IMR-90 (cell line): ENCODE results near the gene PES1. TPM values are rescaled to one million over a fixed set of nuclear protein-coding genes. Genes with fewer than 3 reads are reported as not detected.

ENCODE experiments used
- ATAC-seq: fragments of 200-7000 bp; cut with Tn5 transposase; 2 replicates; pipeline ENCODE4 v1.9.1; 2020; ENCODE audit warnings: low read depth, mild to moderate bottlenecking, moderate library complexity
- BruUV-seq: library from RNA; stranded (reverse); fragments of 400-500 nt; replicated peaks from 2 replicates; lab custom pipeline; 2021; lab: Mats Ljungman, UMichigan
- CTCF ChIA-PET: fragments of 300-600 bp; formaldehyde crosslinking; extraction: SDS; loops from one replicate; lab custom pipeline; 2021; ENCODE audit warnings: antibody characterized with exemption; lab: Yijun Ruan, JAX
- POLR2A ChIA-PET: fragments of 300-600 bp; sonication (Branson Sonifier 250); formaldehyde crosslinking; loops from one replicate; lab custom pipeline; 2022; ENCODE audit warnings: antibody characterized with exemption; ENCODE audit not compliant: unreplicated experiment; lab: Charles Lee
- DNase-seq: peaks from one replicate; pipeline ENCODE4 v3.0.0; 2013
- H2AFZ ChIP-seq: replicated peaks from 2 replicates; pipeline ENCODE3; 2013; ENCODE audit warnings: low read length, mild to moderate bottlenecking; ENCODE audit not compliant: poor library complexity
- H2AK5ac ChIP-seq: 2 replicates; pipeline ENCODE4 v1.6.1; 2013; ENCODE audit warnings: low read depth, low read length, inconsistent platforms
- H2AK9ac ChIP-seq: replicated peaks from 2 replicates; pipeline ENCODE3; 2013; ENCODE audit warnings: mild to moderate bottlenecking, low read depth, low read length, moderate library complexity; ENCODE audit not compliant: poor library complexity
- H2BK120ac ChIP-seq: 2 replicates; pipeline ENCODE4 v1.6.1; 2013; ENCODE audit warnings: low read depth, low read length, inconsistent platforms
- H2BK15ac ChIP-seq: 3 replicates; pipeline ENCODE4 v1.6.1; 2013; ENCODE audit warnings: low read depth, low read length, inconsistent platforms
- H2BK20ac ChIP-seq: 2 replicates; pipeline ENCODE4 v1.6.1; 2013; ENCODE audit warnings: low read depth, mild to moderate bottlenecking, inconsistent platforms, low read length, moderate library complexity
- H2BK5ac ChIP-seq: 2 replicates; pipeline ENCODE4 v1.6.1; 2013; ENCODE audit warnings: mild to moderate bottlenecking, low read depth, low read length, inconsistent platforms; ENCODE audit not compliant: poor library complexity, severe bottlenecking
- H3K14ac ChIP-seq: replicated peaks from 2 replicates; pipeline ENCODE4 v1.6.1; 2013; ENCODE audit warnings: low read depth, low read length, inconsistent platforms
- H3K18ac ChIP-seq: 2 replicates; pipeline ENCODE4 v1.6.1; 2013; ENCODE audit warnings: low read depth, low read length, control low read depth
- H3K23ac ChIP-seq: 2 replicates; pipeline ENCODE4 v1.6.1; 2013; ENCODE audit warnings: low read depth, low read length, inconsistent platforms
- H3K27ac ChIP-seq: 2 replicates; pipeline ENCODE4 v1.5.1; 2013; ENCODE audit warnings: mild to moderate bottlenecking, control low read depth, low read length; ENCODE audit not compliant: insufficient read depth
- H3K27me3 ChIP-seq: 2 replicates; pipeline ENCODE4 v1.6.1; 2013; ENCODE audit warnings: low read length; ENCODE audit not compliant: control insufficient read depth, insufficient read depth
- H3K36me3 ChIP-seq: 2 replicates; pipeline ENCODE4 v1.6.1; 2013; ENCODE audit warnings: low read length, mixed read lengths; ENCODE audit not compliant: control insufficient read depth, insufficient read depth
- H3K4ac ChIP-seq: 2 replicates; pipeline ENCODE4 v1.6.1; 2013; ENCODE audit warnings: low read depth, low read length, inconsistent platforms
- H3K4me1 ChIP-seq: 2 replicates; pipeline ENCODE4 v1.6.1; 2013; ENCODE audit warnings: low read length, mixed read lengths; ENCODE audit not compliant: control insufficient read depth, insufficient read depth
- H3K4me2 ChIP-seq: 2 replicates; pipeline ENCODE4 v1.6.1; 2013; ENCODE audit warnings: low read depth, mild to moderate bottlenecking, control low read depth, low read length, moderate library complexity
- H3K4me3 ChIP-seq: 2 replicates; pipeline ENCODE4 v1.5.1; 2013; ENCODE audit warnings: low read depth, mild to moderate bottlenecking, control low read depth, low read length, moderate library complexity; ENCODE audit not compliant: insufficient read depth
- H3K56ac ChIP-seq: 2 replicates; pipeline ENCODE4 v1.6.1; 2013; ENCODE audit warnings: low read length, inconsistent platforms; ENCODE audit not compliant: insufficient read depth; ENCODE audit errors: extremely low read depth
- H3K79me1 ChIP-seq, 2 experiments: 2 replicates each; pipeline ENCODE4 v1.6.1; 2013; ENCODE audit warnings: low read length in 2 of 2, inconsistent platforms in 1 of 2, low read depth in 1 of 2
- H3K9ac ChIP-seq: 2 replicates; pipeline ENCODE4 v1.6.1; 2013; ENCODE audit warnings: low read depth, low read length, control low read depth
- H3K9me1 ChIP-seq: 2 replicates; pipeline ENCODE4 v1.6.1; 2013; ENCODE audit warnings: low read length, inconsistent platforms; ENCODE audit not compliant: insufficient read depth
- H3K9me3 ChIP-seq: 2 replicates; pipeline ENCODE4 v1.6.1; 2013; ENCODE audit warnings: low read length; ENCODE audit not compliant: control insufficient read depth, insufficient read depth
- H4K20me1 ChIP-seq: 2 replicates; pipeline ENCODE4 v1.6.1; 2013; ENCODE audit warnings: low read length, inconsistent platforms; ENCODE audit not compliant: insufficient read depth
- H4K5ac ChIP-seq: 2 replicates; pipeline ENCODE4 v1.6.1; 2013; ENCODE audit warnings: mild to moderate bottlenecking, low read depth, low read length, control low read depth
- H4K8ac ChIP-seq, 2 experiments: 2 replicates each; pipeline ENCODE4 v1.6.1; 2013; ENCODE audit warnings: low read depth in 2 of 2, low read length in 2 of 2, control low read depth in 1 of 2, inconsistent platforms in 1 of 2
- H4K91ac ChIP-seq: 2 replicates; pipeline ENCODE4 v1.6.1; 2013; ENCODE audit warnings: low read depth, low read length, inconsistent platforms; ENCODE audit not compliant: insufficient read depth
- CEBPB ChIP-seq: IDR thresholded peaks from 2 replicates; pipeline ENCODE4 v1.6.1; 2012; ENCODE audit warnings: low read depth, low read length, improper control_type of control experiment
- FOS ChIP-seq: fragments of 150-350 bp; IDR thresholded peaks from 2 replicates; pipeline ENCODE4 v1.6.1; 2016; ENCODE audit warnings: low read depth, low read length
- MAFK ChIP-seq: IDR thresholded peaks from 2 replicates; pipeline ENCODE4 v1.6.1; 2012; ENCODE audit warnings: low read depth, low read length, improper control_type of control experiment
- RCOR1 ChIP-seq: IDR thresholded peaks from 2 replicates; pipeline ENCODE4 v1.6.1; 2012; ENCODE audit warnings: mild to moderate bottlenecking, low read length, improper control_type of control experiment; ENCODE audit not compliant: insufficient replicate concordance
- RFX5 ChIP-seq: IDR thresholded peaks from 2 replicates; pipeline ENCODE4 v1.8.0; 2012; ENCODE audit warnings: low read depth, mild to moderate bottlenecking, low read length, moderate library complexity
- WGBS, 2 experiments: methylation state at CpG; one replicate each; pipeline versions ENCODE4 v1.1.5 to v1.1.7; 2013; ENCODE audit warnings: missing lambda C conversion rate in 2 of 2; ENCODE audit not compliant: insufficient read length in 1 of 2; ENCODE audit errors: extremely low coverage in 2 of 2; 5-methylcytosine and 5-hydroxymethylcytosine counted together
- dilution Hi-C: fragments of 300-500 bp; cut with HindIII; formaldehyde crosslinking; loops from one replicate; pipeline ENCODE4 v1.14.3; 2018; ENCODE audit warnings: low sequenced_read_pairs; ENCODE audit not compliant: unreplicated experiment
- in situ Hi-C: fragments of 300-500 bp; cut with MboI; formaldehyde crosslinking; loops from 3 replicates; pipeline ENCODE4 v1.14.3; 2019; ENCODE audit warnings: low sequenced_read_pairs, inconsistent platforms, mixed read lengths
- intact Hi-C: fragments of 100-400 bp; cut with micrococcal nuclease; formaldehyde crosslinking; loops from 2 replicates; pipeline ENCODE4 v1.10.0; 2022
- polyA plus RNA-seq, 3 experiments: library from polyadenylated mRNA; depleted of rRNA; stranded (reverse); fragments of >200 nt; gene quantifications; 2 replicates each; pipeline ENCODE4 v1.2.3, GENCODE V29; 2012; ENCODE audit warnings: low replicate concordance in 1 of 3
- total RNA-seq: library from RNA; depleted of rRNA; stranded (reverse); fragments of >200 nt; gene quantifications from 2 replicates; pipeline ENCODE4 v1.2.3, GENCODE V29; 2012

Gene PES1
- total and polyA plus RNA-seq, 2 of the 4 experiments (the other 2 are of a cell fraction): 120 to 142 TPM

DNA sequence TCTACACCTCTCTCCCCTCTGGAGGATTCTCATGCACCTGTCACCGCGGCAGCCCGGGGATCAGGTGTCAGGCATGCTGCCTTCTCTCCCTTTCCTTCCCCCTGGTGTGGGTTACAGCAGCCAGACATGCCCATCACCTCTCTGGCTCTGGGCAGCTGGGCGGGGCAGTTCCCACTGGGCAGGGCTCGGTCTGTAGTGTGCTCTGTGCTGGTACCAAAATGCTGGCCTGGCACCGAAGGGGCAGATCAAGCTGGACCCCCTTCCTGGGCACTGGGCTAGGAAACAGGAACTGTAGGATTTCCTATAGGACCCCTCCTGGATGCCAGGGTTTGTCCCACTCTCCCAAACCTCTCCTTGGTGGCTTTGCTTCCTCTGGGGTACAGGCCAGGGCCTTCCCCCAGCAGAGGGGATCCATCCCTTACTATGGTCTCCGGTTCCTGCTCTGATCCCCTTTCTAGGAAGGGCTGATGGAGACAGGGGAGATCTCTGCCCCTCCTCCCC, 18.1 kb downstream of the PES1 start:
- BruUV-seq: no TSS peak
- Histone ChIP-seq H3K27ac (no peak overlapping the region), H3K36me3 (peaks cover 24% of the 10 kb centered on the region), H3K18ac (no peak overlapping the region), H4K8ac (no peak overlapping the region), H2BK120ac (no peak overlapping the region), H4K91ac (no peak overlapping the region), H2BK5ac (no peak overlapping the region), H3K4me3 (no peak overlapping the region), H3K9me1 (peaks cover 7% of the 10 kb centered on the region; the same call in 1 of the 2 replicates), H3K9ac (no peak overlapping the region), H3K79me1 (no peaks in the 10 kb centered on the region), H3K4ac (no peak overlapping the region), H3K14ac (no peak overlapping the region), H2BK15ac (no peak overlapping the region), H2BK20ac (no peak overlapping the region), H3K9me3 (no peaks in the 10 kb centered on the region), H2AK5ac (no peak overlapping the region), H3K27me3 (peaks cover 26% of the 10 kb centered on the region), H3K56ac (no peak overlapping the region), H3K23ac (no peak overlapping the region), H3K4me1 (peaks cover 9% of the 10 kb centered on the region), H3K4me2 (no peak overlapping the region), H2AFZ (no peak overlapping the region), H4K5ac (no peak overlapping the region), H4K20me1 (no peaks in the 10 kb centered on the region; the same call in 1 of the 2 replicates), H2AK9ac (no peak overlapping the region)
- POLR2A ChIA-PET: no interaction called here
- CTCF ChIA-PET: no interaction called here
- dilution Hi-C loops: no loop called here
- no peak for DNase-seq
- TF ChIP-seq FOS (no peak), RCOR1 (no peak), CEBPB (no peak), RFX5 (no peak), MAFK (no peak)
- intact Hi-C loops: no loop called here
- no peak for ATAC-seq
- in situ Hi-C loops: no loop called here
- 57% methylated on average over 1 of the region's 7 CpGs; no CpG with 5 or more reads in 1 of the 2 experiments for whole genome bisulfite sequencing, 2 experiments
